Suprapubic skin (tissue), 3 donors: ENCODE measurements around the gene KIF3C.

Source experiments
- CTCF ChIP-seq, 2 donors: fragments of 200-600 bp in 1 of 2; fragments of 450-650 bp in 1 of 2; sonication (generic) in 1 of 2; IDR thresholded peaks; one replicate each; pipeline ENCODE4 v1.5.1; 2016 to 2019; ENCODE audit warnings: antibody characterized with exemption in 2 of 2, mild to moderate bottlenecking in 1 of 2, moderate library complexity in 1 of 2
- EP300 ChIP-seq: sonication (generic); formaldehyde crosslinking; IDR thresholded peaks from one replicate; pipeline ENCODE4 v1.6.1; 2017; ENCODE audit warnings: antibody characterized with exemption
- POLR2A ChIP-seq, 2 donors: fragments of 450-650 bp; IDR thresholded peaks; one replicate each; pipeline ENCODE4 v1.6.1; 2017; ENCODE audit warnings: antibody characterized with exemption in 2 of 2, mild to moderate bottlenecking in 2 of 2, moderate library complexity in 2 of 2

DNA sequence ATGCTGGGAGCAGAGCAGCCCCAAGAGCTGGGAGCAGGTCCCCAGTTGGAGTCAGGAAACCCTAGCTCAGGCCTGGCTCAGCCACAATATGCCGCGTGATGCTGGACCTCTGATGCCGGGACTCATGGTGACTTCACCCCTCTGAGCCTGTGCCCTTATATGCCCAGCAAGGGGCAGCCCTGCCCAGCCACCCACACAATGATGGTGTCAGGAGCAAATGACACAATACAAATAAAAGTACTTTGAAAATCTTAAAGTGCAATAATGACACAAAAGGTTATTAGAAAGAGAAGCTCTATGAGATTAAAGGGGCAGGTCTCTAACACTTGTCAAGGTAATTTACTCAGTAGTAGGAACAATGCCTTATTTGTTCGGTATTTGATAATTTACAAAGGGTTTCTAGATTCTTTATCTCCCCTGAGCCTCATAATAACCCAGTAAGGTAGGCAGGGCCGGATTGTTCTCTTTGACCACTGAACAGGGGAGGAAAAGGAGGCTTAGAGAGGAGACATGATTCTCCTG lies 18.3 kb upstream of the KIF3C start:
- TF ChIP-seq POLR2A (IDR thresholded peaks at IDR 0.05) (no peak), CTCF (IDR thresholded peaks at IDR 0.05) (no peak), EP300 (no peak)
